ENCODE results near the gene TMEM150B. TPM values are rescaled to one million over a fixed set of nuclear protein-coding genes. Genes with fewer than 3 reads are reported as not detected.

The TMEM150B gene
- polyA plus RNA-seq, 10 donors, result 0.45 to 1.3 (median 0.68) TPM

DNA sequence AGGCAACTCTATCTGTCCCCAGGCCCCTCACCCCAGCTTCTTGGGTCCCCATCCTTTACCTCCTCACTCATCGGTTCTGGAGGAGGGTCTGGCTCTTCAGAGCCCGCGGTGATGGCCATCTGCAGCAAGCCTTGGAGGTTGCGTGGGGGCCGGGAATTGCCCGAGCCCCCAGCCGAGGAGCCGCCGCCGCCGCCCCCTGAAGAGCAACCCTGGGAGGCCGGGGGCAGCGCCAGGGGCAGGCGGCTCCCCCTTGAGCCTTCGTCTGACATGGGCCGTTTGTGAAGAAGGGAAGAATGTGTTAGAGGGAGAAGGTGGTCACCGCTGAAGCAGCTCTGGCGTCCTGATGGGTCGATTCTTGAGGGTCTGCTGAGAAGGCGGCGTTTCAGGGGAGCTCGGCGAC lies 45.8 kb downstream of the TMEM150B start:
- no peak for DNase-seq

DNA sequence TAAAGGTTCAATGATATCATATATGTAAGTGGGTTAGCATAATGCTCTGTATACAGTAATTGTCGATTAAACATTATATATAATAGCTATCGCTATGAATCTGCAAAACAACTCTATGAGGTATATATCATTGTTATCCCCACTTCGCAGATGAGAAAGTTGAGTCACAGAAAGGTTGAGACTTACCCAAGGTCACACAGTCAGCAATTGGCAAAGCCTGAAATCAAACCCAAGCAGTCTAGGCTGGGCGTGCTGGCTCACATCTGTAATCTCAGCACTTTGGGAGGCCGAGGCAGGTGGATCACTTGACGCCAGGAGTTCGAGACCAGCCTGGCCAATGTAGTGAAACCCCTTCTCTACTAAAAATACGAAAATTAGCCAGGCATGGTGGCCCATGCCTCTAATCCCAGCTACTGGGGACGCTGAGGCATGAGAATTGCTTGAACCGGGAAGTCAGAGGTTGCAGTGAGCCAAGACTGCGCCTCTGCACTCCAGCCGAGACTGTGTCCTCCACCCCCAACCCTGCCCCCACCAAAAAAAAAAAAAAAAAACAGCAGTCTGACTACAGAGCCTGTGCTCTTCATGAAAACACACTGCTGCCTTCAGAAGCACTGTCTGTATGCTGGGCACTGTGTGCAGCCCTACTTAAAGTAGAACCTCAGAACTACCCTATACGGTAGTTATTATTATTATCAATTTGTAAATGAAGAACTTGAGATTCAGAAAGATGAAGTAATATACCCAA lies 46.6 kb downstream of the TMEM150B start:
- DNase-seq, result no peak

DNA sequence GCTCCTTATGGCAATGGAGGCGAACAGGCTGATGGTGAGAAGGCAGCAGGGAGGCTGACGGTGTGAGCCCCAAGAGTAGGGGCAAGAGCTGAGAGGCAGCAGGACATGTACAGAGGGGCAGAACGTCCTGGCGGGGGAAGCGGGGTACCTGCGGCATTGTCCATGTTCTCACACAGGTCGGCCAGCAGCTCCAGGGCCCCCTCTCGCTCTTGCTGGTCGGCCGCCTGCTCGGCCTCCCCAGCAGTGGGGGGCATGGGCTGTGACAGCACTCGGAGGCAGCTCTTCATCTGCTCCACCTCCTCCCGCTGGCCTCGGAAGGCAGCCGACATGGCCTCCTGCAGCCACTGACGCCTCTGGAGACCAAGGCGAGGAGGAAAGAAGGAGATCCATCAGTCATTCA lies 47.6 kb downstream of the TMEM150B start:
- DNase-seq, result no peak

DNA sequence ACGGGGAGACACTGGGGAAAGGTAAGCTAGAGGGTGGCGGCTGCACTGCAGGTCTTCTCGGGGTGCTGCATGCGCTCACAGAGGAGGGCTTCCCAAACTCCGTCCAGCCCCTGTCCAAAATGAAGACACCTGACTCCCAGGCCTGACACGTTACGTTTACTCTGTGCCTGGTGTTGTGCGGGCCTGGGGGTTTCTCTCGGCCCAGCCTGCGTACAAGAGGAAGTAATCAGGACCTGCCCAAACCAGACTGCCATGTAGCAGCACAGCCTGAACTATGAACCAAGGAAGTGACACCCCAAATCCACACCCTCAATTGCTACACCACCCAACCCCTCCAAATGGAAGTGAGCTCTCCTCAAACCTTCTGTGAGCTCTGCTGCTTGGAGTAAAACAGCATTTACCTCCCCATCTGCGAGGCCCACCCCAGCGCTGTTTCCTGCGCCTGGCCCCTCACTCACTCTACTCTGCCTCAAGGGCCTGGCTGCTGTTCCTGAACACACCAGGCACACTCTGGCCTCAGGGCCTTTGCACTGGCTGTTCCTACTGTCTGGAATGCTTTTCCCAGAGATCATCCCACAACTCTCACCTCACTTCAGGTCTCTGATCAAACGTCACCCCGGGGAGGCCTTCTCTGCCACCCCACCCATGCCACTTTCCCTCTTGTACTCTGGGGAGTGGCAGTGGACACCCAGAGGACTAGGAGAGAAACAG lies 48.3 kb downstream of the TMEM150B start:
- DNase-seq, result no peak

DNA sequence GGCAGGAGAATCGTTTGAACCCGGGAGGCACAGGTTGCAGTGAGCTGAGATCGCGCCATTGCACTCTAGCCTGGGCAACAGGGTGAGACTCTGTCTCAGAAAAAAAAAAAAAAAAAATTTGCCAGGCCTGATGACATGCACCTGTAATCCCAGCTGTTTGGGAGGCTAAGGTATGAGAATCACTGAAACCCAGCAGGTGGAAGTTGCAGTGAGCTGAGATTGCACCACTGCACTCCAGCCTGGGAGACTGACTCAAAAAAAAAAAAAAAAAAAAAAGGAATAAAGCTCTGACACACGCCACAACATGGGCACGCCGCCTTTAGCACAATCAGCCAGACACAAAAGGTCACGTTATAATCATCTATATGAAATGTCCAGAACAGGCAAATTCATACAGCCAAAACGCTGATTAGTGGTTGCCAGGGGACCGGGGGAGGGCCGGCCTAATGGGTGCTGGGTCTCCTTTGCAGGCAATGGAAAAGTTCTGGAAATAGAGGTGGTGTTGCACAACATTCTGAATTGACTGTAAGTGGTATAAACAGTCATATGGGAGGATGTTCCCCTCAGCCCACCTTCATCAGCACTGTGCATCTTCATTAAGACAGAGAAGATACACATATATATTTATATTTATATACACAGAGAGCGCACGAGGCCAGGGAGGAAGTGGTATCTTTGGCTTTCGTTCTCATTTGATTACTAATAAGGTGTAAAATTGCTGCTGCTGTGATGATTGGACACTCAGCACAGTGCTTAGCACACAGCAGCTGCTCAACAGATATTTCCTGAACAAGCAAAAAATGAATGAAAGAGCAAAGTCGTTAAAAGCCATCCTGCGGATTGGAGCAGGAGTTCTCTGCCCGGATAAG lies 49.1 kb downstream of the TMEM150B start:
- no peak for DNase-seq

DNA sequence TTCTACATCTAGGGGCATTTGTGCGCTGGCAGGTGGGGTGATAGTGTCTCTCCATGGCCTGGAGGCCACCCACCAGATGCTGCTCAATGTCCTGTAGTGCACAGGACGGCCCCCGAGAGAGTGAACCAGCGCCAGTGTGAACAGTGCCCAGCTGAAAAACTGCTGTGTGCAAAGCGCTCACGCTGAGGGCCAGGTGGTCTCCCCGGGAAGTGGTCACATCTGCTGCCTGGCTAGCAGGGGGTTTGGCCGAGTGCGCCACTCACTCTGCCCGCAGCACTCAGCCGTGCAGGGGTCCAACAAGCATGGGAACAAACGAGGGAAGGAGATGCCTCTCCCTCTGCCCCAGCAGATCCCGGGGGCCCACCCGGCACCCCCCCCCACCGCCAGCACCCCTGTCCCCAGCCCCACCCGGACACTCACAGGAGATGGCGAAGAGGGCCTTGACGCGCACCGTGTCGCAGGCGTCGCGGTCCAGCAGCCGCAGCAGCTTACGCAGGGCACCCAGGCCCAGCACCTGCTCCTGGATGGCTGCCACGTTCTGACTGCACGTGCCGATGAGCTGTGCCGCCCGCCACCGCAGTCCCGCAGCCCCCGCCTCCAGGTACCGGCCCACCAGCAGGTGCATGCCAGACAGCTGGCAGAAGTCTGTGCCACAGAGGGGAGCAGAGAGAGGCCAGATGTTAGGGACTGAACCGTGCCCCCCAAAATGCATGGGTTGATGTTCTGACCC lies 51.0 kb downstream of the TMEM150B start:
- no peak for DNase-seq

DNA sequence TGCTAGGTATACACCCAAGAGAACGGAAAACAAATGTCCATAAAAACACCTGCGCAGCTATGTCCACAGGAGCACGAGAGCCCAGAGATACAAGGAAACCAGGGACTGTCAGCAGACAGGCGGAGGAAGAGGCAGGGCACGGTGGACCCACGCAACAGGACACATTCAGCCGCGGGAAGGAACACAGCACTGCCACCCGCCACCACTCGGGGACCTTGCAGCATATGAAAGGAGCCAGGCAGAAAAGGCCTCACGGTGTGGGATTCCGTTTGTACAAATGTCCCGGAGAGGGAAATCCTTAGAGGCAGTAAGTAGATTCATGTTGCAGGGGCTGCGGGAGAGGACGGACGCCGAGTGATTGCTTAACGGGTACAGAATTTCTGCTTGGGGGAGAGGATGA lies 53.0 kb downstream of the TMEM150B start:
- no peak for DNase-seq

DNA sequence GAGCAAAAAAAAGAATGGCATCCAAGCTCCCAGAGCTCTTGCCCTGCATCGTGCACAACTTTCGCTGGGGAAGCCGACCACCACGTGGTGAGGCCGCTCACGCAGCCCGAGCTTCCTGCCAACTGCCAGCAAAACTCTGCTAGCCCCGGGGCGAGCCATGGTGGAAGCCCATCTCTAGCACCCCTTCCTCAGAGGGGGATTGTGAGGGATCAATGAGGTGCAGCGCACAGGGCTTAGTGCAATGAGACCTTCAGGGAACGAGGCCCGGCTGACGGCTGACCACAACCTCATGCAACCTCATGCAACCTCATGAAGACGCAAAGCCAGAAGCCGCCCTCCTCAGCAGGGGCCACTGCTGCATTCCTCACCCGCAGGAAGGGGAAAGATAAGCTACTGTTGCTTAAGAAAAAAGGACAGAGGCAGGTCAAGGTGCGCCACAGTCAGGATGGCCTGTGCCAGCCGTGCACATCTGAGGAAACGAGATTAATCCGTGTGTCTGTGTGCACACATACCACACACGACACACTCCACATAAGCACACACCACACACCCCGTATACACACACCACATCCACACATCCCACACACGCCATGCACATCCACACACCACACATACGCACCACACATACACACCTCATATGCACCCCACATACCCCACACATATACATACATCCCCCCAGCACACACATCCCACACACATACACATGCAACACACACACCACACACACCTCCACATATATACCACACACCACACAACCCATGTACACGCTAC lies 54.8 kb downstream of the TMEM150B start:
- DNase-seq, result no peak

DNA sequence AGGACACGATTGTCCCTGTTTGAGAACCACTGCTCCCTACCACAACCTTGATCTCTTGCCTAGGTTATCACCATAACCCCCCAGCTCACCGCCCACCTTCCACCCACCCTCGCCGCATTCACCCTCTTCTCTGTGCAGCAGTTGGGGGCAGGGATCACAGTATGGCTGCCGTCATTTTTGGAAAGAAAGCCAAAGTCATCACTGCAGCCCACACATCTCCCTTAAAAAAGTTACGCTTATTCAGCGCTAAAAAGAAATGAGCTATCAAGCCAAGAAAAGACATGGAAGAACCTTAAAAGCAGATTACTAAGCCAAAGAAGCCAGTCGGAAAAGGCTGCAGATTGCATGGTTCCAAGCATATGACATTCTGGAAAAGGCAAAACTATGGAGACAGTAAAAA lies 55.8 kb downstream of the TMEM150B start:
- DNase-seq, result no peak

DNA sequence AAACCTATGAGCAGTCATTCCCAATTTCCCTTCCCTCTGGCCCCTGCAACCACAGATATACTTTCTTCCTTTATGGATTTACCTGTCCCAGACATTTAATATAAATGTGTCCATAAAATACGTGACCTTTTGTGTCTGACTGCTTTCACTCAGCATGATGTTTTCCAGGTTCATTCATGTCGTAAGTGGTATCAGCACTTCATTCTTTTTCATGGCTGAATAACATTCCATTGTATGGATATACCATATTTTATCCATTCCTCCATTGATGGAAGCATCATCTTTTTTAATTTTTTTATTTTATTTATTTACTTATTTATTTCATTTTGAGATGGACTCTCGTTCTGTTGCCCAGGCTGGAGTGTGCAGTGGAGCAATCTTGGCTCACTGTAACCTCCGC lies 58.3 kb downstream of the TMEM150B start:
- no peak for DNase-seq

DNA sequence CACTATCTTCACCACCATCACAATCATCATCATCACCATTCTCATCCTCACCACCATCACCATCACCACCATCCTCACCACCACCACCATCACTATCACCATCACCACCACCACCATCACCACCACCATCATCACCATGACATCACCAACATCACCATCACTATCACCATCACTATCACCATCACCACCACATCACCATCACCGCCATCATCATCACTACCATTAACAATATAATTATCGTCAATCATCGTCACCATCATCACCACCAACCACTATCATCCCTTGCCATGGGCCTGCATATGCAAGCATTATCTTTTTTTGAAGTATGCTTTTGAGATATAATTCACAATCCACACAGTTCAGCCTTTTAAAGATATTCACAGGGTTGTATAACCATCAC lies 58.7 kb downstream of the TMEM150B start:
- no peak for DNase-seq

DNA sequence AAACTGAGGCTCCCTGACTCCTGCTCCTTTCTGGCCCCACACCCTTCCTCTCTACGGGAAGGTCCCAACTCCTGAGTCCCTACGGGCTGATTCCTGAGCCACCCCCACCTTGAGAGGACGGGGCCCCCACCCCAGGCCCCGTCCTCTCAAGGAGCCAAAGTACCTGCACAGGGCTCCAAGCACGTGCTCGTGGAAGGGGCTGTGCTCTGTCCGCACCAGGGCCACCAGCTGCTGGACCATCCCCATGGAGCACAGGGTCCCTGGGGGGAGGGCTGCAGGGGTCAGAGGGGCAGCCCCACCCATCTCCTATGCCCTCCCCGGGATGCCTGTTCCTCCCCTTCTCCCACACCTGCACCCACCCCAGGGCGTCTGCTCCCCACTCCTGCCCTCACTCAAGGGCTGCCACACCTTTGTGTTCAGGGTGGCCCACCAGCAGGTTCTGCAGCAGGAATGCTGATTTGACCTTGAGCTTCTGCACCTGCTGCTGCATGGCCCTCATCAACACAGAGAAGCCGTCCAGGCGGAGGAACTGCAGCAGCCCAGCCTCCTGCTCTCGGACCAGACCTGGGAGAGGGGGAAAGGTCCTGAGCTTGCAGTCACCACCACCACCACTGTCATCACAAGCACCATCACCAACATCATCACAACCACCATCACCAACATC lies 59.3 kb downstream of the TMEM150B start:
- DNase-seq, result no peak

DNA sequence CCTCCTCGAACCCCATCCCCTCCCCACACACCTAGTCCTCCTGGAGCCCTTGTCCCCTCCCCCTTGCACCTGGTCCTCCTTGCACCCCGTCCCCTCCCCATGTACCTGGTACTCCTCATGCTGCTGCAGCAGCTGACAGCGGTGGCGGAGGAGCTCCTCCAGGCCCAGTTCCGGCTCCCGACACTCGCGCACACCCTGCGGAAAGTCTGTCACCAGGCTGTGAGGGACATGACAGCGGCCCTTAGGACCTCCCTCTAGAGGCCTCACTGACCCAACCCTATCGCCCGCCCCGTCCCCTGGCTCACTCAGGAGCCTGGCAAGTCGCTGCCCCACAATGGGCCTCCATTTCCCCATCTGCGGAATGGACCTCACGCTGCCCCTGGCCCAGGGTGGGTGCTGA lies 60.0 kb downstream of the TMEM150B start:
- no peak for DNase-seq

DNA sequence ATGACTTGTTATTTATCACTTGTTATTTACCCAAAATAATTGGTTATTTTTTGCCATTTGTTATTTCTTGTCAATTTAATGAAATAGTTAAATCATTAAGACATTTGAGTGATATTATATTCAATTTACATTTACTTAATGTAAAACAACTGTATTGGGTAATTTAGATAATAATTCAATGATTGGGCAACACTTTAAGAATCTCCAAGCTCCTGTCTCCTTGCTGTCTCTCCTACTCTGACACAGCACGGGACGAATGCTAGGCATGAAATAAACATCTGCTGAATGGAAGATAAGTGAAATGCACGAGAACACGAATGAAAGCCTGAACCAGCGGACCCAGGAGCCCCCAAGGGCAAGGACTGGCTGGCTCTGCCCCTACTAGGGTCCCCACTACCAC lies 60.6 kb downstream of the TMEM150B start:
- no peak for DNase-seq

Other genes with a start within 250 kb of the TMEM150B start
- gene EPS8L1, start 249.5 kb downstream of the TMEM150B start, polyA plus RNA-seq (ENCODE audit: insufficient read length in 10 of 10), result 1 to 10 TPM; 2.8 to 9.1 (median 4.7) TPM
- 100 to 1,000 TPM in 1 of 10 donors, 10 to 100 TPM in 9; 49.8 to 104 (median 82.2) TPM for gene PPP1R12C, start 207.7 kb downstream of the TMEM150B start, polyA plus RNA-seq (ENCODE audit: insufficient read length in 10 of 10)
- 1,000 to 10,000 TPM in 2 of 10 donors, 100 to 1,000 TPM in 8; 199 to 1,145 (median 658) TPM for gene TNNT1, start 176.1 kb downstream of the TMEM150B start, polyA plus RNA-seq (ENCODE audit: insufficient read length in 10 of 10)
- gene TNNI3, start 167.6 kb downstream of the TMEM150B start, polyA plus RNA-seq (ENCODE audit: insufficient read length in 10 of 10), result 1 to 10 TPM in 9 of 10 donors, under 1 TPM in 1; 0.88 to 4.7 (median 2.2) TPM
- gene DNAAF3, start 158.7 kb downstream of the TMEM150B start, polyA plus RNA-seq (ENCODE audit: insufficient read length in 10 of 10), result under 1 TPM; 0.15 to 0.92 (median 0.54) TPM
- gene SYT5, start 145.1 kb downstream of the TMEM150B start, polyA plus RNA-seq (ENCODE audit: insufficient read length in 10 of 10), result under 1 TPM in 6 of 10 donors, not detected in 4; 0.05 to 0.13 (median 0.07) TPM
- 1 to 10 TPM in 1 of 10 donors, under 1 TPM in 9; 0.20 to 1.2 (median 0.56) TPM for gene PTPRH, start 115.8 kb downstream of the TMEM150B start, polyA plus RNA-seq (ENCODE audit: insufficient read length in 10 of 10)
- gene TMEM86B, start 96.6 kb downstream of the TMEM150B start, polyA plus RNA-seq (ENCODE audit: insufficient read length in 10 of 10), result 1 to 10 TPM; 1.4 to 3.5 (median 2.9) TPM
- 10 to 100 TPM; 21.5 to 31.9 (median 27.8) TPM for gene PPP6R1, start 66.3 kb downstream of the TMEM150B start, polyA plus RNA-seq (ENCODE audit: insufficient read length in 10 of 10)
- 10 to 100 TPM; 14.6 to 29.6 (median 21.2) TPM for gene HSPBP1, start 45.2 kb downstream of the TMEM150B start, polyA plus RNA-seq (ENCODE audit: insufficient read length in 10 of 10)
- 10 to 100 TPM in 1 of 10 donors, 1 to 10 TPM in 9; 5.0 to 10.9 (median 8.0) TPM for gene BRSK1, start 41.3 kb downstream of the TMEM150B start, polyA plus RNA-seq (ENCODE audit: insufficient read length in 10 of 10)
- 10 to 100 TPM; 12.8 to 29.0 (median 18.0) TPM for gene KMT5C, start 14.5 kb upstream of the TMEM150B start, polyA plus RNA-seq (ENCODE audit: insufficient read length in 10 of 10)
- gene COX6B2, start 29.4 kb upstream of the TMEM150B start, polyA plus RNA-seq (ENCODE audit: insufficient read length in 10 of 10), result 1 to 10 TPM in 2 of 10 donors, under 1 TPM in 3, not detected in 5; 0.08 to 3.0 (median 0.24) TPM
- under 1 TPM in 1 of 10 donors, not detected in 9; 0.07 TPM for gene GARIN5B, start 37.9 kb upstream of the TMEM150B start, polyA plus RNA-seq (ENCODE audit: insufficient read length in 10 of 10)
- under 1 TPM in 8 of 10 donors, not detected in 2; 0.07 to 0.66 (median 0.39) TPM for gene IL11, start 45.1 kb upstream of the TMEM150B start, polyA plus RNA-seq (ENCODE audit: insufficient read length in 10 of 10)
- not detected for gene TMEM190, start 51.5 kb upstream of the TMEM150B start, polyA plus RNA-seq (ENCODE audit: insufficient read length in 10 of 10)
- gene TMEM238, start 59.0 kb upstream of the TMEM150B start, polyA plus RNA-seq (ENCODE audit: insufficient read length in 10 of 10), result under 1 TPM in 5 of 10 donors, not detected in 5; 0.12 to 0.48 (median 0.23) TPM
- 1,000 to 10,000 TPM; 1,118 to 2,122 (median 1,535) TPM for gene RPL28, start 60.6 kb upstream of the TMEM150B start, polyA plus RNA-seq (ENCODE audit: insufficient read length in 10 of 10)
- gene UBE2S, start 82.4 kb upstream of the TMEM150B start, polyA plus RNA-seq (ENCODE audit: insufficient read length in 10 of 10), result 10 to 100 TPM; 26.3 to 47.0 (median 37.2) TPM
- under 1 TPM; 0.07 to 0.39 (median 0.15) TPM for gene SHISA7, start 118.0 kb upstream of the TMEM150B start, polyA plus RNA-seq (ENCODE audit: insufficient read length in 10 of 10)
- gene ISOC2, start 136.3 kb upstream of the TMEM150B start, polyA plus RNA-seq (ENCODE audit: insufficient read length in 10 of 10), result 10 to 100 TPM; 26.6 to 40.9 (median 30.8) TPM
- gene C19orf85, start 139.4 kb upstream of the TMEM150B start, polyA plus RNA-seq (ENCODE audit: insufficient read length in 10 of 10), result not detected
- 1 to 10 TPM; 2.1 to 4.3 (median 3.1) TPM for gene ZNF628, start 151.3 kb upstream of the TMEM150B start, polyA plus RNA-seq (ENCODE audit: insufficient read length in 10 of 10)
- 10 to 100 TPM; 21.1 to 41.2 (median 27.1) TPM for gene NAT14, start 159.8 kb upstream of the TMEM150B start, polyA plus RNA-seq (ENCODE audit: insufficient read length in 10 of 10)
- gene SSC5D, start 163.1 kb upstream of the TMEM150B start, polyA plus RNA-seq (ENCODE audit: insufficient read length in 10 of 10), result 10 to 100 TPM; 13.9 to 50.8 (median 23.6) TPM
- 1 to 10 TPM in 9 of 10 donors, under 1 TPM in 1; 0.90 to 6.8 (median 3.3) TPM for gene SBK2, start 211.8 kb upstream of the TMEM150B start, polyA plus RNA-seq (ENCODE audit: insufficient read length in 10 of 10)
- gene SBK3, start 220.2 kb upstream of the TMEM150B start, polyA plus RNA-seq (ENCODE audit: insufficient read length in 10 of 10), result under 1 TPM in 3 of 10 donors, not detected in 7; 0.12 to 0.49 (median 0.12) TPM